NCI-H128 (cell line): ENCODE data around the gene PFKFB3.
"Not testable (repeated sequence)": the region's sequence is repeated elsewhere in the genome, so short reads cannot be mapped to it uniquely, and the experiment has no call there.

ENCODE experiments used
- DNase-seq: peaks from one replicate; lab custom pipeline; 2025; ENCODE audit not compliant: unreplicated experiment; lab: John Stamatoyannopoulos, UW

Gene PFKFB3

GRCh38 chr10:6201516-6201975, 1.2 kb upstream of the PFKFB3 start:
- peak; percentile 76 for DNase-seq

GRCh38 chr10:6202098-6202683, 541 bp upstream of the PFKFB3 start:
- DNase-seq, result no peak

GRCh38 chr10:6203331-6204062, 765 bp downstream of the PFKFB3 start:
- DNase-seq, result peak; percentile 7

- no peak for DNase-seq
These were observed 1.3 kb downstream of the PFKFB3 start for GRCh38 chr10:6204063-6204340.

- DNase-seq, result no peak
These were observed 1.8 kb downstream of the PFKFB3 start for GRCh38 chr10:6204341-6205191.

GRCh38 chr10:6206486-6206885, 3.8 kb downstream of the PFKFB3 start:
- DNase-seq, result not testable (repeated sequence)

- DNase-seq, result no peak
These were observed 4.9 kb downstream of the PFKFB3 start for GRCh38 chr10:6207658-6208057.

GRCh38 chr10:6208799-6209235, 6.1 kb downstream of the PFKFB3 start:
- DNase-seq, result no peak

- DNase-seq, result no peak
These were observed 8.6 kb downstream of the PFKFB3 start for GRCh38 chr10:6211341-6211670.

GRCh38 chr10:6211671-6212635, 9.2 kb downstream of the PFKFB3 start:
- DNase-seq, result no peak

GRCh38 chr10:6212806-6213205, 10.1 kb downstream of the PFKFB3 start:
- DNase-seq, result no peak

- DNase-seq, result no peak
These were observed 10.6 kb downstream of the PFKFB3 start for GRCh38 chr10:6213257-6213905.

- DNase-seq, result no peak
These were observed 11.2 kb downstream of the PFKFB3 start for GRCh38 chr10:6213908-6214307.

- DNase-seq, result no peak
These were observed 11.9 kb downstream of the PFKFB3 start for GRCh38 chr10:6214612-6215011.

- no peak for DNase-seq
These were observed 12.5 kb downstream of the PFKFB3 start for GRCh38 chr10:6215241-6215640.

- DNase-seq, result no peak
These were observed 13.2 kb downstream of the PFKFB3 start for GRCh38 chr10:6215683-6216484.

- no peak for DNase-seq
These were observed 14.2 kb downstream of the PFKFB3 start for GRCh38 chr10:6216916-6217315.

GRCh38 chr10:6217611-6218010, 14.9 kb downstream of the PFKFB3 start:
- no peak for DNase-seq

GRCh38 chr10:6218692-6219493, 16.2 kb downstream of the PFKFB3 start:
- DNase-seq, result no peak
